HepG2 (cell line): ENCODE measurements around the gene ROMO1. TPM values are rescaled to one million over a fixed set of nuclear protein-coding genes. Genes with fewer than 3 reads are reported as not detected.
A peak's percentile ranks its signal among the peaks of the same experiment; 100 is the strongest.

Source experiments
- ATF7 ChIP-seq, 2 experiments: fragments of 450-650 bp in 1 of 2; sonication (generic) in 1 of 2; formaldehyde crosslinking in 1 of 2; IDR thresholded peaks; 2 replicates each; pipeline versions ENCODE4 v1.4.0 to v1.6.1; 2016 to 2020; ENCODE audit warnings: antibody characterized with exemption in 1 of 2, mild to moderate bottlenecking in 1 of 2, missing genetic modification reagents in 1 of 2
- CHD4 ChIP-seq: fragments of 200-600 bp; sonication (generic); IDR thresholded peaks from 2 replicates; pipeline ENCODE4 v1.7.0; 2017; ENCODE audit warnings: mild to moderate bottlenecking, low read length, borderline replicate concordance
- NCOR1 ChIP-seq: fragments of 200-600 bp; sonication (generic); IDR thresholded peaks from 2 replicates; pipeline ENCODE4 v1.7.0; 2017; ENCODE audit warnings: antibody characterized with exemption, low read length, borderline replicate concordance
- REL ChIP-seq: sonication (generic); formaldehyde crosslinking; conservative IDR thresholded peaks from 2 replicates; pipeline ENCODE4 v1.8.0; 2022; ENCODE audit warnings: mild to moderate bottlenecking, missing genetic modification reagents, moderate library complexity
- WIZ ChIP-seq: sonication (generic); formaldehyde crosslinking; IDR thresholded peaks from 2 replicates; pipeline ENCODE4 v1.5.1; 2020; ENCODE audit warnings: mild to moderate bottlenecking, missing genetic modification reagents
- ZFP37 ChIP-seq: sonication (generic); formaldehyde crosslinking; IDR thresholded peaks from 2 replicates; pipeline ENCODE4 v1.4.0; 2020; ENCODE audit warnings: missing genetic modification reagents, borderline replicate concordance
- ZNF383 ChIP-seq: sonication (generic); formaldehyde crosslinking; IDR thresholded peaks from 2 replicates; pipeline ENCODE4 v1.4.0; 2020; ENCODE audit warnings: missing genetic modification reagents, mild to moderate bottlenecking, borderline replicate concordance
- polyA plus RNA-seq, 8 experiments: library from polyadenylated mRNA; depleted of rRNA in 3 of 8; stranded (reverse) in 7 of 8; unstranded in 1 of 8; fragments of >200 nt; fragmentation: Illumina TruSeq in 4 of 8; extraction: Trizol in 4 of 8; gene quantifications; 2 replicates each; pipeline versions ENCODE4 v1.2.1 to v1.2.3, GENCODE V29; 2011 to 2016; ENCODE audit warnings: low read depth in 4 of 8, missing spikeins in 1 of 8, mixed read lengths in 1 of 8; ENCODE audit not compliant: insufficient read depth in 1 of 8
- total RNA-seq, 5 experiments: library from RNA; depleted of rRNA; stranded (reverse); fragments of >200 nt; fragmentation: Illumina TruSeq; extraction: Trizol; gene quantifications; 2 replicates each; pipeline ENCODE4 v1.2.3, GENCODE V29; 2016; ENCODE audit warnings: low read depth in 1 of 5
- TF ChIP-seq, protein P1 (sequence below): sonication (generic); formaldehyde crosslinking; IDR thresholded peaks from 2 replicates; pipeline ENCODE4 v1.4.0; 2020; ENCODE audit warnings: missing genetic modification reagents
- TF ChIP-seq, protein P2 (sequence below): IDR thresholded peaks from 2 replicates; pipeline ENCODE4 v1.6.1; 2016; ENCODE audit warnings: low read depth, control low read depth
- TF ChIP-seq, protein P3 (sequence below): sonication (generic); formaldehyde crosslinking; IDR thresholded peaks from 2 replicates; pipeline ENCODE4 v1.9.0; 2021; ENCODE audit warnings: mild to moderate bottlenecking, missing genetic modification reagents
- TF ChIP-seq, protein P4 (sequence below): IDR thresholded peaks from 2 replicates; pipeline ENCODE4 v1.6.1; 2016
- TF ChIP-seq, protein P5 (sequence below): sonication (generic); formaldehyde crosslinking; IDR thresholded peaks from 2 replicates; pipeline ENCODE4 v1.5.1; 2020; ENCODE audit warnings: missing genetic modification reagents, mild to moderate bottlenecking, borderline replicate concordance
- TF ChIP-seq, protein P6 (sequence below): sonication (generic); formaldehyde crosslinking; conservative IDR thresholded peaks from 2 replicates; pipeline ENCODE4 v1.4.0; 2020; ENCODE audit warnings: missing genetic modification reagents

ROMO1 gene
- total and polyA plus RNA-seq, 2 of the 13 experiments (the other 11 are each of a cell fraction or from before 2014, with no cell fraction given) = 636 to 755 TPM

DNA sequence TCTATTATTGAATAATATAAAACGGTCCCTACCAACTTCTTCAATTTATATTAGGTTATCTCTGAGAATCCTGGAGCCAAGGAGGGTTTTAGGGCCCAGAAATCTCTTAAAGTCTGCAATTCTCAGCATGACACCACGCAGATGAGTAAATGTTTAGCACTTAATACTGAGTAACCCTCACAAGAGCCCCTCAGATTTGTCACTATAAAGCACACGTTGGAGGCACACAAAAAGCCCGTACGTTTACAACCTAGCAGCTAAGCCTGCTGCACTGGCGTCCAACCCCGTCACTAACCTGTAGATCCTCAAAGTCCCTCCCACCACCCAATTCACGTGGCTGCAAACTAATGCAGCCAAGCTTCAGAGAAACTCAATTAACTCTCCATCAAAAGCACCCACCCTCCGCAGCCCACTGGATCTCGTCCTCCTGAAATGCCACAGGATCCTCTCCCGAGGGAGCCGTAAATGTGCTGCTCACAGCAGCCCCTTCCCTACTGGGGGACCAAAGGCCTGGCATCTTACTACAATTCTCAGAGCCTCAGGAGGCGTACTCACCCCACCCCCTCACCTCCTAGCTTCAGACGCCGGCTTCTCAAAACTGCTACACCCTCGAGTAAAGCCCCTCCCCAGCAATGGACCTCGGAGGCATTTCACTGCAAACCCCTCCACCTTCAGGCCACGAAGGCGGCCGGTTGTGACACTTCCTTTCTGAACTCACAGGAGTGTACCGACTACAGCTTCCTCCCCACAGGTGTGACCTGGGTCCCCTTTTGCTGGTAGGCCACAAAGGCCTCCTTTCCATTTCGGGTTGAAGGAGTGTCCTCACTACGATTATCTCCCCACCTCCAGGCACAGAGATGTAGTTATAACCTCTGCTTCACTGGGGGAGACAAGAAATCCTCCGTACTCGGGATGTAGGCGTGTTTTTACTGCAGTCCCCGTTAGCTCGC is 35.4 kb upstream of the ROMO1 start (continued):
- TF ChIP-seq, protein P1, sequence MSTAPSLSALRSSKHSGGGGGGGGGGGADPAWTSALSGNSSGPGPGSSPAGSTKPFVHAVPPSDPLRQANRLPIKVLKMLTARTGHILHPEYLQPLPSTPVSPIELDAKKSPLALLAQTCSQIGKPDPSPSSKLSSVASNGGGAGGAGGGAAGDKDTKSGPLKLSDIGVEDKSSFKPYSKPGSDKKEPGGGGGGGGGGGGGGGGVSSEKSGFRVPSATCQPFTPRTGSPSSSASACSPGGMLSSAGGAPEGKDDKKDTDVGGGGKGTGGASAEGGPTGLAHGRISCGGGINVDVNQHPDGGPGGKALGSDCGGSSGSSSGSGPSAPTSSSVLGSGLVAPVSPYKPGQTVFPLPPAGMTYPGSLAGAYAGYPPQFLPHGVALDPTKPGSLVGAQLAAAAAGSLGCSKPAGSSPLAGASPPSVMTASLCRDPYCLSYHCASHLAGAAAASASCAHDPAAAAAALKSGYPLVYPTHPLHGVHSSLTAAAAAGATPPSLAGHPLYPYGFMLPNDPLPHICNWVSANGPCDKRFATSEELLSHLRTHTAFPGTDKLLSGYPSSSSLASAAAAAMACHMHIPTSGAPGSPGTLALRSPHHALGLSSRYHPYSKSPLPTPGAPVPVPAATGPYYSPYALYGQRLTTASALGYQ = no peak
- TF ChIP-seq, protein P2, sequence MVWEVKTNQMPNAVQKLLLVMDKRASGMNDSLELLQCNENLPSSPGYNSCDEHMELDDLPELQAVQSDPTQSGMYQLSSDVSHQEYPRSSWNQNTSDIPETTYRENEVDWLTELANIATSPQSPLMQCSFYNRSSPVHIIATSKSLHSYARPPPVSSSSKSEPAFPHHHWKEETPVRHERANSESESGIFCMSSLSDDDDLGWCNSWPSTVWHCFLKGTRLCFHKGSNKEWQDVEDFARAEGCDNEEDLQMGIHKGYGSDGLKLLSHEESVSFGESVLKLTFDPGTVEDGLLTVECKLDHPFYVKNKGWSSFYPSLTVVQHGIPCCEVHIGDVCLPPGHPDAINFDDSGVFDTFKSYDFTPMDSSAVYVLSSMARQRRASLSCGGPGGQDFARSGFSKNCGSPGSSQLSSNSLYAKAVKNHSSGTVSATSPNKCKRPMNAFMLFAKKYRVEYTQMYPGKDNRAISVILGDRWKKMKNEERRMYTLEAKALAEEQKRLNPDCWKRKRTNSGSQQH (CRISPR knock-in tag) = no peak
- TF ChIP-seq, protein P3, sequence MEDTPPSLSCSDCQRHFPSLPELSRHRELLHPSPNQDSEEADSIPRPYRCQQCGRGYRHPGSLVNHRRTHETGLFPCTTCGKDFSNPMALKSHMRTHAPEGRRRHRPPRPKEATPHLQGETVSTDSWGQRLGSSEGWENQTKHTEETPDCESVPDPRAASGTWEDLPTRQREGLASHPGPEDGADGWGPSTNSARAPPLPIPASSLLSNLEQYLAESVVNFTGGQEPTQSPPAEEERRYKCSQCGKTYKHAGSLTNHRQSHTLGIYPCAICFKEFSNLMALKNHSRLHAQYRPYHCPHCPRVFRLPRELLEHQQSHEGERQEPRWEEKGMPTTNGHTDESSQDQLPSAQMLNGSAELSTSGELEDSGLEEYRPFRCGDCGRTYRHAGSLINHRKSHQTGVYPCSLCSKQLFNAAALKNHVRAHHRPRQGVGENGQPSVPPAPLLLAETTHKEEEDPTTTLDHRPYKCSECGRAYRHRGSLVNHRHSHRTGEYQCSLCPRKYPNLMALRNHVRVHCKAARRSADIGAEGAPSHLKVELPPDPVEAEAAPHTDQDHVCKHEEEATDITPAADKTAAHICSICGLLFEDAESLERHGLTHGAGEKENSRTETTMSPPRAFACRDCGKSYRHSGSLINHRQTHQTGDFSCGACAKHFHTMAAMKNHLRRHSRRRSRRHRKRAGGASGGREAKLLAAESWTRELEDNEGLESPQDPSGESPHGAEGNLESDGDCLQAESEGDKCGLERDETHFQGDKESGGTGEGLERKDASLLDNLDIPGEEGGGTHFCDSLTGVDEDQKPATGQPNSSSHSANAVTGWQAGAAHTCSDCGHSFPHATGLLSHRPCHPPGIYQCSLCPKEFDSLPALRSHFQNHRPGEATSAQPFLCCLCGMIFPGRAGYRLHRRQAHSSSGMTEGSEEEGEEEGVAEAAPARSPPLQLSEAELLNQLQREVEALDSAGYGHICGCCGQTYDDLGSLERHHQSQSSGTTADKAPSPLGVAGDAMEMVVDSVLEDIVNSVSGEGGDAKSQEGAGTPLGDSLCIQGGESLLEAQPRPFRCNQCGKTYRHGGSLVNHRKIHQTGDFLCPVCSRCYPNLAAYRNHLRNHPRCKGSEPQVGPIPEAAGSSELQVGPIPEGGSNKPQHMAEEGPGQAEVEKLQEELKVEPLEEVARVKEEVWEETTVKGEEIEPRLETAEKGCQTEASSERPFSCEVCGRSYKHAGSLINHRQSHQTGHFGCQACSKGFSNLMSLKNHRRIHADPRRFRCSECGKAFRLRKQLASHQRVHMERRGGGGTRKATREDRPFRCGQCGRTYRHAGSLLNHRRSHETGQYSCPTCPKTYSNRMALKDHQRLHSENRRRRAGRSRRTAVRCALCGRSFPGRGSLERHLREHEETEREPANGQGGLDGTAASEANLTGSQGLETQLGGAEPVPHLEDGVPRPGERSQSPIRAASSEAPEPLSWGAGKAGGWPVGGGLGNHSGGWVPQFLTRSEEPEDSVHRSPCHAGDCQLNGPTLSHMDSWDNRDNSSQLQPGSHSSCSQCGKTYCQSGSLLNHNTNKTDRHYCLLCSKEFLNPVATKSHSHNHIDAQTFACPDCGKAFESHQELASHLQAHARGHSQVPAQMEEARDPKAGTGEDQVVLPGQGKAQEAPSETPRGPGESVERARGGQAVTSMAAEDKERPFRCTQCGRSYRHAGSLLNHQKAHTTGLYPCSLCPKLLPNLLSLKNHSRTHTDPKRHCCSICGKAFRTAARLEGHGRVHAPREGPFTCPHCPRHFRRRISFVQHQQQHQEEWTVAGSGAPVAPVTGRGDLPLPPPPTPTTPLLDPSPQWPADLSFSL (CRISPR knock-in tag) = peak; percentile 69; the same call in 1 of the 2 replicates
- TF ChIP-seq, protein P4, sequence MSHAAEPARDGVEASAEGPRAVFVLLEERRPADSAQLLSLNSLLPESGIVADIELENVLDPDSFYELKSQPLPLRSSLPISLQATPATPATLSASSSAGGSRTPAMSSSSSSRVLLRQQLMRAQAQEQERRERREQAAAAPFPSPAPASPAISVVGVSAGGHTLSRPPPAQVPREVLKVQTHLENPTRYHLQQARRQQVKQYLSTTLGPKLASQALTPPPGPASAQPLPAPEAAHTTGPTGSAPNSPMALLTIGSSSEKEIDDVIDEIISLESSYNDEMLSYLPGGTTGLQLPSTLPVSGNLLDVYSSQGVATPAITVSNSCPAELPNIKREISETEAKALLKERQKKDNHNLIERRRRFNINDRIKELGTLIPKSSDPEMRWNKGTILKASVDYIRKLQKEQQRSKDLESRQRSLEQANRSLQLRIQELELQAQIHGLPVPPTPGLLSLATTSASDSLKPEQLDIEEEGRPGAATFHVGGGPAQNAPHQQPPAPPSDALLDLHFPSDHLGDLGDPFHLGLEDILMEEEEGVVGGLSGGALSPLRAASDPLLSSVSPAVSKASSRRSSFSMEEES (CRISPR knock-in tag) = 0 out of 2 replicates have a peak, but pooled peaks have one; percentile 28
- TF ChIP-seq, protein P5, sequence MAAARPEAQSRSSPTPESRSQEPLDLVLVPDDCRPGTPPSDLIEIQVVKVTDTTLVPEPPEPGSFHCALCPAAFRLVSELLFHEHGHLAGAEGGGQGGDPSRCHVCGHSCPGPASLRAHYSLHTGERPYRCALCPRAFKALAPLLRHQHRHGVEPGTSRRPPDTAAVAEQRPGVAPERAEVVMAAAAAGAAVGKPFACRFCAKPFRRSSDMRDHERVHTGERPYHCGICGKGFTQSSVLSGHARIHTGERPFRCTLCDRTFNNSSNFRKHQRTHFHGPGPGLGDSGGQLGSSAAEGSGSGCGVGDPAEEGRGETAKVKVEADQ (CRISPR knock-in tag) = no peak
- TF ChIP-seq WIZ (CRISPR knock-in tag) = no peak; the same call in 1 of the 2 replicates
- TF ChIP-seq, protein P6, sequence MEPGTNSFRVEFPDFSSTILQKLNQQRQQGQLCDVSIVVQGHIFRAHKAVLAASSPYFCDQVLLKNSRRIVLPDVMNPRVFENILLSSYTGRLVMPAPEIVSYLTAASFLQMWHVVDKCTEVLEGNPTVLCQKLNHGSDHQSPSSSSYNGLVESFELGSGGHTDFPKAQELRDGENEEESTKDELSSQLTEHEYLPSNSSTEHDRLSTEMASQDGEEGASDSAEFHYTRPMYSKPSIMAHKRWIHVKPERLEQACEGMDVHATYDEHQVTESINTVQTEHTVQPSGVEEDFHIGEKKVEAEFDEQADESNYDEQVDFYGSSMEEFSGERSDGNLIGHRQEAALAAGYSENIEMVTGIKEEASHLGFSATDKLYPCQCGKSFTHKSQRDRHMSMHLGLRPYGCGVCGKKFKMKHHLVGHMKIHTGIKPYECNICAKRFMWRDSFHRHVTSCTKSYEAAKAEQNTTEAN = no peak
- no peak for TF ChIP-seq ZNF383
- TF ChIP-seq ZFP37 (CRISPR knock-in tag) = no peak
- TF ChIP-seq CHD4 = no peak
- TF ChIP-seq ATF7 (IDR thresholded peaks at IDR 0.05) = no peak
- no peak for TF ChIP-seq ATF7 (CRISPR knock-in tag; IDR thresholded peaks at IDR 0.05)
- no peak for TF ChIP-seq NCOR1
- no peak for TF ChIP-seq REL
